MM.1S (cell line): ENCODE measurements around the gene WDR90.
A peak's percentile ranks its signal among the peaks of the same experiment; 100 is the strongest.

Experiments used
- DNase-seq: peaks from one replicate; pipeline ENCODE4 v3.0.0-alpha.2; 2015
- H2AFZ ChIP-seq: fragments of 300-600 bp; sonication (generic); 2 replicates; pipeline ENCODE4 v1.6.0; 2016; ENCODE audit warnings: antibody characterized with exemption, low read length
- H3F3A ChIP-seq: fragments of 300-600 bp; sonication (generic); 2 replicates; pipeline ENCODE4 v1.6.1; 2016; ENCODE audit warnings: mild to moderate bottlenecking, antibody characterized with exemption, low read length, moderate library complexity, mixed read lengths; ENCODE audit not compliant: insufficient read depth
- H3K27ac ChIP-seq: fragments of 300-600 bp; sonication (generic); 2 replicates; pipeline ENCODE4 v1.5.1; 2016; ENCODE audit warnings: mild to moderate bottlenecking, low read length
- H3K27me3 ChIP-seq: fragments of 300-600 bp; sonication (generic); replicated peaks from 2 replicates; pipeline ENCODE4 v1.6.0; 2016; ENCODE audit warnings: low read length; ENCODE audit not compliant: insufficient read depth
- H3K36me3 ChIP-seq: fragments of 300-600 bp; sonication (generic); replicated peaks from 2 replicates; pipeline ENCODE4 v1.6.1; 2016; ENCODE audit warnings: mild to moderate bottlenecking, low read length, mixed read lengths; ENCODE audit not compliant: insufficient read depth
- H3K4me1 ChIP-seq: fragments of 300-600 bp; sonication (generic); 2 replicates; pipeline ENCODE4 v1.6.1; 2016; ENCODE audit warnings: low read length, mixed read lengths
- H3K4me2 ChIP-seq: fragments of 300-600 bp; sonication (generic); 2 replicates; pipeline ENCODE4 v1.6.0; 2016; ENCODE audit warnings: low read depth, low read length
- H3K4me3 ChIP-seq: fragments of 300-600 bp; sonication (generic); 2 replicates; pipeline ENCODE4 v1.5.1; 2016; ENCODE audit warnings: low read length, mixed read lengths
- H3K79me2 ChIP-seq: fragments of 300-600 bp; sonication (generic); 2 replicates; pipeline ENCODE4 v1.6.1; 2016; ENCODE audit warnings: mixed run types, low read length, mixed read lengths
- H3K9ac ChIP-seq: fragments of 300-600 bp; sonication (generic); 2 replicates; pipeline ENCODE4 v1.6.1; 2016; ENCODE audit warnings: low read length, mixed read lengths
- H3K9me2 ChIP-seq: fragments of 300-600 bp; sonication (generic); replicated peaks from 2 replicates; pipeline ENCODE4 v1.6.1; 2016; ENCODE audit warnings: mild to moderate bottlenecking, low read length, mixed read lengths; ENCODE audit not compliant: insufficient read depth
- H3K9me3 ChIP-seq: fragments of 300-600 bp; sonication (generic); replicated peaks from 2 replicates; pipeline ENCODE4 v1.6.1; 2016; ENCODE audit warnings: mild to moderate bottlenecking, low read length, mixed read lengths; ENCODE audit not compliant: insufficient read depth
- H4K20me1 ChIP-seq: fragments of 300-600 bp; sonication (generic); 2 replicates; pipeline ENCODE4 v1.6.1; 2016; ENCODE audit warnings: mild to moderate bottlenecking, low read length, moderate library complexity, mixed read lengths; ENCODE audit not compliant: insufficient read depth
- CTCF ChIP-seq: fragments of 300-600 bp; sonication (generic); IDR thresholded peaks from 2 replicates; pipeline ENCODE4 v1.5.1; 2016; ENCODE audit warnings: antibody characterized with exemption, low read length, mixed read lengths
- EZH2 ChIP-seq: fragments of 300-600 bp; sonication (generic); optimal IDR thresholded peaks from 2 replicates; pipeline ENCODE3; 2017; ENCODE audit warnings: low read depth, mild to moderate bottlenecking, antibody characterized with exemption, low read length, mixed read lengths
- EZH2phosphoT487 ChIP-seq: fragments of 300-600 bp; sonication (generic); IDR thresholded peaks from 2 replicates; pipeline ENCODE4 v1.6.1; 2018; ENCODE audit warnings: antibody characterized with exemption, low read length

The WDR90 gene

GRCh38 chr16:682493-683395 is 33.6 kb downstream of the WDR90 start:
- H3K36me3 ChIP-seq: no peaks in the 10 kb centered on the region

GRCh38 chr16:683396-684070 is 34.4 kb downstream of the WDR90 start:
- H2AFZ ChIP-seq: no peak overlapping the region
- peaks cover 8% of the 10 kb centered on the region; the same call in 1 of the 2 replicates for H3K4me1 ChIP-seq
- TF ChIP-seq EZH2: no peak
- no peak for TF ChIP-seq CTCF
- no peak for TF ChIP-seq EZH2phosphoT487
- peak overlapping the region; percentile 32; the same call in 1 of the 2 replicates for H3K9ac ChIP-seq
- no peaks in the 10 kb centered on the region for H4K20me1 ChIP-seq
- H3K4me3 ChIP-seq: peak overlapping the region; percentile 61
- H3K9me2 ChIP-seq: no peaks in the 10 kb centered on the region
- 0 out of 2 replicates have a peak, but pooled peaks cover 4% of the 10 kb centered on the region for H3F3A ChIP-seq
- no peak overlapping the region for H3K27ac ChIP-seq
- H3K27me3 ChIP-seq: no peaks in the 10 kb centered on the region
- H3K9me3 ChIP-seq: no peaks in the 10 kb centered on the region
- H3K79me2 ChIP-seq: peaks cover 34% of the 10 kb centered on the region
- H3K4me2 ChIP-seq: peak overlapping the region; percentile 70
- DNase-seq: no peak
- no peaks in the 10 kb centered on the region for H3K36me3 ChIP-seq

More at GRCh38 chr16:682493-683395, 33.6 kb downstream of the WDR90 start:
- no peak overlapping the region for H2AFZ ChIP-seq
- H3K4me3 ChIP-seq: peak overlapping the region; percentile 61; the same call in 1 of the 2 replicates
- peak overlapping the region; percentile 70; the same call in 1 of the 2 replicates for H3K4me2 ChIP-seq
- H3K27me3 ChIP-seq: no peaks in the 10 kb centered on the region
- H3K4me1 ChIP-seq: peaks cover 8% of the 10 kb centered on the region; the same call in 1 of the 2 replicates
- H3K79me2 ChIP-seq: peaks cover 32% of the 10 kb centered on the region
- TF ChIP-seq CTCF: no peak
- no peak for TF ChIP-seq EZH2
- no peak for TF ChIP-seq EZH2phosphoT487
- H3K9me3 ChIP-seq: no peaks in the 10 kb centered on the region
- H3K9me2 ChIP-seq: no peaks in the 10 kb centered on the region
- H3F3A ChIP-seq: 0 out of 2 replicates have a peak, but pooled peaks cover 4% of the 10 kb centered on the region
- no peaks in the 10 kb centered on the region for H4K20me1 ChIP-seq
- DNase-seq: no peak
- no peak overlapping the region for H3K27ac ChIP-seq
- H3K9ac ChIP-seq: no peak overlapping the region

- no peaks in the 10 kb centered on the region for H3K9me2 ChIP-seq
- H3K9me3 ChIP-seq: no peaks in the 10 kb centered on the region
- H3K79me2 ChIP-seq: peaks cover 40% of the 10 kb centered on the region
- H3K27ac ChIP-seq: peak within 1 kb of the TSS; percentile 29; the same call in 1 of the 2 replicates
- no peaks in the 10 kb centered on the region for H3K27me3 ChIP-seq
- peak; percentile 90 for DNase-seq
- H3K4me3 ChIP-seq: peak within 1 kb of the TSS; percentile 61
- peaks cover 9% of the 10 kb centered on the region for H3K4me1 ChIP-seq
- no peak for TF ChIP-seq CTCF
- no peak for TF ChIP-seq EZH2
- no peak for TF ChIP-seq EZH2phosphoT487
- no peaks in the 10 kb centered on the region for H3K36me3 ChIP-seq
- no peak within 1 kb of the TSS for H2AFZ ChIP-seq
- H3F3A ChIP-seq: 0 out of 2 replicates have a peak, but pooled peaks cover 4% of the 10 kb centered on the region
- no peaks in the 10 kb centered on the region for H4K20me1 ChIP-seq
- peak within 1 kb of the TSS; percentile 70 for H3K4me2 ChIP-seq
- peak within 1 kb of the TSS; percentile 32; the same call in 1 of the 2 replicates for H3K9ac ChIP-seq
Measured at GRCh38 chr16:684071-684794, 35.1 kb downstream of the WDR90 start, which contains the start of gene JMJD8. TSS of gene JMJD8 (minus strand) at chr16:684334. CDS start at chr16:684319, 15 bp downstream.
